DOHH2 (cell line): Measurements from ENCODE around the gene NCAN.

Source experiments
- H3F3A ChIP-seq: fragments of 200-600 bp; sonication (generic), shearing (Covaris generic); 2 replicates; pipeline ENCODE4 v1.6.0; 2016; ENCODE audit warnings: antibody characterized with exemption, mild to moderate bottlenecking; ENCODE audit not compliant: control insufficient read depth, insufficient read depth
- H3K27ac ChIP-seq: fragments of 200-600 bp; sonication (generic); 2 replicates; pipeline ENCODE4 v1.5.1; 2014; ENCODE audit warnings: low read depth, mild to moderate bottlenecking, low read length, moderate library complexity
- H3K27me3 ChIP-seq: fragments of 200-600 bp; sonication (generic); 2 replicates; pipeline ENCODE4 v1.6.1; 2014; ENCODE audit warnings: mild to moderate bottlenecking, low read length, mixed read lengths; ENCODE audit not compliant: control insufficient read depth
- H3K36me3 ChIP-seq: fragments of 200-600 bp; sonication (generic); 2 replicates; pipeline ENCODE4 v1.6.1; 2014; ENCODE audit warnings: mild to moderate bottlenecking, low read length, moderate library complexity, mixed read lengths; ENCODE audit not compliant: control insufficient read depth
- H3K4me1 ChIP-seq: fragments of 200-600 bp; sonication (generic); 2 replicates; pipeline ENCODE4 v1.6.1; 2014; ENCODE audit warnings: mild to moderate bottlenecking, low read length, mixed read lengths; ENCODE audit not compliant: control insufficient read depth
- H3K4me2 ChIP-seq: fragments of 200-600 bp; sonication (generic); 2 replicates; pipeline ENCODE4 v1.6.0; 2014; ENCODE audit warnings: mild to moderate bottlenecking, low read length, moderate library complexity
- H3K4me3 ChIP-seq: fragments of 200-600 bp; sonication (generic); 2 replicates; pipeline ENCODE4 v1.5.1; 2014; ENCODE audit warnings: mild to moderate bottlenecking, low read length, mixed read lengths
- H3K79me2 ChIP-seq: fragments of 200-600 bp; sonication (generic); 2 replicates; pipeline ENCODE4 v1.6.1; 2014; ENCODE audit warnings: mild to moderate bottlenecking, low read length, mixed read lengths; ENCODE audit not compliant: control insufficient read depth
- H3K9me2 ChIP-seq: fragments of 200-600 bp; sonication (generic); replicated peaks from 2 replicates; pipeline ENCODE4 v1.6.1; 2014; ENCODE audit warnings: mild to moderate bottlenecking, low read length, mixed read lengths; ENCODE audit not compliant: control insufficient read depth
- H3K9me3 ChIP-seq: fragments of 200-600 bp; sonication (generic); 2 replicates; pipeline ENCODE4 v1.6.1; 2014; ENCODE audit warnings: antibody characterized with exemption, low read length, mixed read lengths; ENCODE audit not compliant: control insufficient read depth, insufficient read depth
- H4K20me1 ChIP-seq: fragments of 200-600 bp; sonication (generic); 2 replicates; pipeline ENCODE4 v1.6.0; 2014; ENCODE audit warnings: low read depth, mild to moderate bottlenecking, antibody characterized with exemption, low read length, moderate library complexity; ENCODE audit not compliant: control insufficient read depth, insufficient read depth
- EZH2phosphoT487 ChIP-seq: fragments of 200-600 bp; sonication (generic); IDR thresholded peaks from 2 replicates; pipeline ENCODE4 v1.6.1; 2017; ENCODE audit warnings: borderline replicate concordance, mild to moderate bottlenecking, antibody characterized with exemption, low read length, moderate library complexity, mixed read lengths
- TF ChIP-seq, protein P1 (sequence below): fragments of 200-600 bp; sonication (generic); IDR thresholded peaks from one replicate; pipeline ENCODE4 v1.5.1; 2014; ENCODE audit warnings: antibody characterized with exemption, mild to moderate bottlenecking, low read depth, low read length; ENCODE audit not compliant: poor library complexity, severe bottlenecking

NCAN gene

DNA sequence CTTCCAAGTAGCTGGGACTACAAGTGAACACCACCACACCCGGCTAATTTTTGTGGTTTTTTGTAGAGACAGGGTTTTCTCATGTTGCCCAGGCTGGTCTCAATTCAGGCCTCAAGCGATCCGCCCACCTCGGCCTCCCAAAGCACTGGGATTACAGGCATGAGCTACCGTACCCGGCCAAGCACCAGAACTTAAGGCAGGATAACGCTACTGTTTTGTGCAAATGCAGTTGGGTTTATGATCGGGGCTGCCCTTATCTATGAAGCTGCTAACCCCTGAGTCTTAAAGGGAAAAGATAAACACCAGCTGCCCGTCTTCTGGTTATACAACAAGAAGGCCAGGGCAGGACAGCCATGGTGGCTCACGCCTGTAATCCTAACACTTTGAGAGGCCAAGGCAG lies 73.9 kb downstream of the NCAN start:
- H3K36me3 ChIP-seq = peaks cover 45% of the 10 kb centered on the region
- no peaks in the 10 kb centered on the region for H3K27me3 ChIP-seq
- no peaks in the 10 kb centered on the region for H3K9me3 ChIP-seq
- H3K4me1 ChIP-seq = no peaks in the 10 kb centered on the region
- no peak overlapping the region for H3K4me2 ChIP-seq
- H3K79me2 ChIP-seq = no peaks in the 10 kb centered on the region
- H4K20me1 ChIP-seq = no peaks in the 10 kb centered on the region
- no peak overlapping the region for H3K27ac ChIP-seq
- H3F3A ChIP-seq = no peaks in the 10 kb centered on the region
- H3K4me3 ChIP-seq = no peak overlapping the region
- TF ChIP-seq EZH2phosphoT487 = no peak
- TF ChIP-seq, protein P1, sequence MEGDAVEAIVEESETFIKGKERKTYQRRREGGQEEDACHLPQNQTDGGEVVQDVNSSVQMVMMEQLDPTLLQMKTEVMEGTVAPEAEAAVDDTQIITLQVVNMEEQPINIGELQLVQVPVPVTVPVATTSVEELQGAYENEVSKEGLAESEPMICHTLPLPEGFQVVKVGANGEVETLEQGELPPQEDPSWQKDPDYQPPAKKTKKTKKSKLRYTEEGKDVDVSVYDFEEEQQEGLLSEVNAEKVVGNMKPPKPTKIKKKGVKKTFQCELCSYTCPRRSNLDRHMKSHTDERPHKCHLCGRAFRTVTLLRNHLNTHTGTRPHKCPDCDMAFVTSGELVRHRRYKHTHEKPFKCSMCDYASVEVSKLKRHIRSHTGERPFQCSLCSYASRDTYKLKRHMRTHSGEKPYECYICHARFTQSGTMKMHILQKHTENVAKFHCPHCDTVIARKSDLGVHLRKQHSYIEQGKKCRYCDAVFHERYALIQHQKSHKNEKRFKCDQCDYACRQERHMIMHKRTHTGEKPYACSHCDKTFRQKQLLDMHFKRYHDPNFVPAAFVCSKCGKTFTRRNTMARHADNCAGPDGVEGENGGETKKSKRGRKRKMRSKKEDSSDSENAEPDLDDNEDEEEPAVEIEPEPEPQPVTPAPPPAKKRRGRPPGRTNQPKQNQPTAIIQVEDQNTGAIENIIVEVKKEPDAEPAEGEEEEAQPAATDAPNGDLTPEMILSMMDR = no peak
- H3K9me2 ChIP-seq = no peaks in the 10 kb centered on the region

DNA sequence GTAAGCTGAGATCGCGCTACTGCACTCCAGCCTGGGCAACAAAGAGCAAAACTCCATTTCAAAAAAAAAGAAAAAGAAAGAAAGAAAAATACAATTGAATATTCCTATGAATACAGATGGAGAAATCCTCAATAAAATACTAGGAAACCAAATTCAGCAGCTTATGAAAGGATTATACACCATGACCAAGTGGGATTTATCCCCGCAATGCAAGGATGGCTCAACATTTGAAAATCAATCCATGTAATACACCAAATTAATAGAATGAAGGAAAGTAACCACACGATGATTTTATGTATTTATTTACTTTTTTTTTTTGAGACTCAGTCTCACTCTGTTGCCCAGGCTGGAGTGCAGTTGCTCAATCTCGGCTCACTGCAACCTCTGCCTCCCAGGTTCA lies 80.8 kb downstream of the NCAN start:
- H3K36me3 ChIP-seq = peaks cover 35% of the 10 kb centered on the region
- H3F3A ChIP-seq = no peaks in the 10 kb centered on the region
- no peak overlapping the region for H3K4me3 ChIP-seq
- no peaks in the 10 kb centered on the region for H3K4me1 ChIP-seq
- no peaks in the 10 kb centered on the region for H3K9me3 ChIP-seq
- no peak overlapping the region for H3K27ac ChIP-seq
- no peak for TF ChIP-seq EZH2phosphoT487
- TF ChIP-seq, protein P1 = no peak
- no peaks in the 10 kb centered on the region for H4K20me1 ChIP-seq
- no peaks in the 10 kb centered on the region for H3K79me2 ChIP-seq
- H3K4me2 ChIP-seq = no peak overlapping the region
- H3K9me2 ChIP-seq = no peaks in the 10 kb centered on the region
- no peaks in the 10 kb centered on the region for H3K27me3 ChIP-seq

DNA sequence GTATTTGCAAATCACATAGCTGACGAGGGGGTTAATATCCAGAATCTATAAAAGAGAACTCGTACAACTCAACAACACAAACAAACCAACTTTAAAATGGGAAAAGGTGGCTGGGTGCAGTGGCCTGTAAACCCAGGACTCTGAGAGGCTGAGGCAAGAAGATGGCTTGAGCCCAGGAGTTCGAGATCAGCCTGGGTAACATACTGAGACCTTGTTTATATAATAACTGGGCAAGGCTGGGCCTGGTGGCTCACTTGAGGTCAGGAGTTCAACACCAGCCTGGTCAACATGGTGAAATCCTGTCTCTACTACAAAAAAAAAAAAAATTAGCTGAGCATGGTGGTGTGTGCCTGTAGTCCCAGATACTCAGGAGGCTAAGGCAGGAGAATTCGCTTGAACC lies 83.2 kb downstream of the NCAN start:
- H3K79me2 ChIP-seq = no peaks in the 10 kb centered on the region
- H3K36me3 ChIP-seq = peaks cover 31% of the 10 kb centered on the region
- TF ChIP-seq EZH2phosphoT487 = no peak
- TF ChIP-seq, protein P1 = no peak

More for the DNA sequence above, 83.2 kb downstream of the NCAN start:
- H3K4me3 ChIP-seq = no peak overlapping the region
- no peaks in the 10 kb centered on the region for H3K9me3 ChIP-seq
- H3K4me2 ChIP-seq = no peak overlapping the region
- no peaks in the 10 kb centered on the region for H3K27me3 ChIP-seq
- no peaks in the 10 kb centered on the region for H3K9me2 ChIP-seq
- no peaks in the 10 kb centered on the region for H3K4me1 ChIP-seq
- no peaks in the 10 kb centered on the region for H3F3A ChIP-seq
- H4K20me1 ChIP-seq = no peaks in the 10 kb centered on the region
- no peak overlapping the region for H3K27ac ChIP-seq
